Measurements from ENCODE around the gene LCAT. TPM values are rescaled to one million over a fixed set of nuclear protein-coding genes. Genes with fewer than 3 reads are reported as not detected.

Gene LCAT
- total and polyA plus RNA-seq, 9 of the 15 experiments (the other 6 are each of a cell fraction or from before 2014, with no cell fraction given), result 0.46 to 21.0 (median 5.0) TPM

GRCh38 chr16:67935402-67936123, 8.4 kb downstream of the LCAT start (continued):
- TF ChIP-seq ARID3B (CRISPR knock-in tag; IDR thresholded peaks at IDR 0.05; ENCODE audit: borderline replicate concordance) (0 out of 2 replicates have a peak, but pooled peaks have one; percentile 9), MLX (CRISPR knock-in tag; conservative IDR thresholded peaks at IDR 0.05) (peak in 1 of 2 experiments; percentile 86; a peak in 1 of 4 replicates), ZNF76 (CRISPR knock-in tag; IDR thresholded peaks at IDR 0.05; ENCODE audit: borderline replicate concordance) (peak; percentile 11; the same call in 1 of the 2 replicates), SMC3 (conservative IDR thresholded peaks at IDR 0.05; ENCODE audit: insufficient read depth, low read depth, low read length) (no peak), POLR2AphosphoS5 (IDR thresholded peaks at IDR 0.05; ENCODE audit: control insufficient read depth, insufficient read depth, low read depth, low read length) (peak; percentile 72), TEAD4 (IDR thresholded peaks at IDR 0.05; ENCODE audit: low read length) (peak; percentile 38; the same call in 1 of the 2 replicates), TEAD4 (CRISPR knock-in tag; IDR thresholded peaks at IDR 0.05; ENCODE audit: borderline replicate concordance) (0 out of 2 replicates have a peak, but pooled peaks have one; percentile 27), ZBTB26 (CRISPR knock-in tag; IDR thresholded peaks at IDR 0.05) (peak; percentile 76; the same call in 1 of the 2 replicates), ZZZ3 (IDR thresholded peaks at IDR 0.05) (no peak), ZKSCAN1 (IDR thresholded peaks at IDR 0.05; ENCODE audit: low read depth, low read length) (no peak), DACH1 (IDR thresholded peaks at IDR 0.05; ENCODE audit: partially characterized antibody) (no peak), GTF3C2 (IDR thresholded peaks at IDR 0.05; ENCODE audit: borderline replicate concordance, extremely low read depth, insufficient read length) (no peak), THAP12 (CRISPR knock-in tag; IDR thresholded peaks at IDR 0.05) (peak; percentile 73; the same call in 1 of the 2 replicates), CBFA2T3 (IDR thresholded peaks at IDR 0.05) (peak; percentile 5; the same call in 1 of the 2 replicates), SUPT5H (IDR thresholded peaks at IDR 0.05) (peak; percentile 93), ZNF143 (CRISPR knock-in tag; IDR thresholded peaks at IDR 0.05) (peak; percentile 45; the same call in 1 of the 2 replicates), SREBF2 (CRISPR knock-in tag; IDR thresholded peaks at IDR 0.05) (no peak), POLR2A (conservative IDR thresholded peaks at IDR 0.05) (peak; percentile 92), PHF20 (IDR thresholded peaks at IDR 0.05; ENCODE audit: partially characterized antibody) (peak; percentile 25)
